K562 (cell line): ENCODE measurements around the gene AMOTL1. TPM values are rescaled to one million over a fixed set of nuclear protein-coding genes. Genes with fewer than 3 reads are reported as not detected.
"Not testable (repeated sequence)": the region's sequence is repeated elsewhere in the genome, so short reads cannot be mapped to it uniquely, and the experiment has no call there.

Source experiments
- ATAC-seq: fragments of 200-7000 bp; cut with Tn5 transposase; 3 replicates; pipeline ENCODE4 v1.9.1; 2020; ENCODE audit warnings: moderate library complexity
- BruUV-seq: library from RNA; stranded (reverse); fragments of 400-500 nt; replicated peaks from 2 replicates; lab custom pipeline; 2021; lab: Mats Ljungman, UMichigan
- CTCF ChIA-PET: fragments of 300-600 bp; formaldehyde crosslinking; extraction: SDS; loops from one replicate; lab custom pipeline; 2021; ENCODE audit warnings: low intra/inter-chr PET ratio; lab: Yijun Ruan, JAX
- POLR2A ChIA-PET: fragments of 300-600, 350-650 bp; sonication (Branson Sonifier 250); formaldehyde crosslinking; extraction: SDS; loops from one replicate; lab custom pipeline; 2021; ENCODE audit warnings: antibody characterized with exemption, inconsistent platforms; lab: Yijun Ruan, JAX
- DNase-seq, 4 experiments: peaks; one replicate each; pipeline versions ENCODE4 v3.0.0 to v3.0.0-alpha.2; 2011 to 2018; ENCODE audit warnings: low spot score in 3 of 4, mixed read lengths in 3 of 4; ENCODE audit errors: extremely low read depth in 1 of 4
- FAIRE-seq: peaks from 2 replicates; lab custom pipeline; 2011; peaks lifted over from hg19 to GRCh38; lab: Jason Lieb, UNC
- H2AFZ ChIP-seq: 2 replicates; pipeline ENCODE4 v1.6.0; 2011; ENCODE audit warnings: low read depth, low read length, control low read depth, inconsistent platforms
- H3K27ac ChIP-seq: fragments of 200-600 bp; 3 replicates; pipeline ENCODE4 v1.8.0; 2011; ENCODE audit warnings: low read depth, mild to moderate bottlenecking, control low read depth, inconsistent platforms, low read length, moderate library complexity, mixed read lengths; ENCODE audit errors: extremely low read depth
- H3K27me3 ChIP-seq, 2 experiments: fragments of 300-600 bp in 1 of 2; 2 replicates in 1 of 2; 3 replicates in 1 of 2; pipeline versions ENCODE4 v1.6.0 to v1.8.0; 2011; ENCODE audit warnings: inconsistent platforms in 2 of 2, low read length in 2 of 2, mild to moderate bottlenecking in 1 of 2, mixed read lengths in 1 of 2, moderate library complexity in 1 of 2; ENCODE audit not compliant: control insufficient read depth in 2 of 2, insufficient read depth in 2 of 2
- H3K36me3 ChIP-seq: fragments of 300-600 bp; 3 replicates; pipeline ENCODE4 v1.8.0; 2011; ENCODE audit warnings: mild to moderate bottlenecking, low read length, inconsistent platforms; ENCODE audit not compliant: control insufficient read depth, insufficient read depth
- H3K4me1 ChIP-seq, 2 experiments: fragments of 200-600 bp in 1 of 2; replicated peaks in 1 of 2; 2 replicates in 1 of 2; 3 replicates in 1 of 2; pipeline versions ENCODE4 v1.5.1 to v1.8.0; 2011; ENCODE audit warnings: inconsistent platforms in 2 of 2, low read length in 2 of 2, mild to moderate bottlenecking in 1 of 2, mixed read lengths in 1 of 2, moderate library complexity in 1 of 2; ENCODE audit not compliant: control insufficient read depth in 2 of 2, insufficient read depth in 2 of 2
- H3K4me2 ChIP-seq: 2 replicates; pipeline ENCODE4 v1.6.1; 2011; ENCODE audit warnings: low read length, control low read depth, inconsistent platforms, mixed read lengths; ENCODE audit not compliant: insufficient read depth
- H3K4me3 ChIP-seq: fragments of 200-600 bp; sonication (generic), shearing (Covaris generic); 2 replicates; pipeline ENCODE4 v1.5.1; 2016; ENCODE audit warnings: control low read depth, inconsistent platforms
- H3K79me2 ChIP-seq: fragments of 200-600 bp; 3 replicates; pipeline ENCODE4 v1.8.0; 2011; ENCODE audit warnings: low read length, inconsistent platforms; ENCODE audit not compliant: control insufficient read depth, insufficient read depth
- H3K9ac ChIP-seq, 2 experiments: 2 replicates each; pipeline versions ENCODE4 v1.6.0 to v1.6.1; 2011; ENCODE audit warnings: low read depth in 2 of 2, low read length in 2 of 2, control low read depth in 1 of 2, inconsistent platforms in 1 of 2, mild to moderate bottlenecking in 1 of 2, mixed read lengths in 1 of 2; ENCODE audit not compliant: insufficient read depth in 1 of 2
- H3K9me1 ChIP-seq: one replicate; pipeline ENCODE4 v1.6.0; 2011; ENCODE audit warnings: inconsistent platforms, mild to moderate bottlenecking, low read length, moderate library complexity; ENCODE audit not compliant: control insufficient read depth, insufficient read depth
- H3K9me3 ChIP-seq: replicated peaks from 2 replicates; pipeline ENCODE4 v1.5.1; 2011; ENCODE audit warnings: low read depth, low read length, inconsistent platforms; ENCODE audit not compliant: control insufficient read depth, insufficient read depth
- H4K20me1 ChIP-seq: replicated peaks from 2 replicates; pipeline ENCODE4 v1.6.1; 2011; ENCODE audit warnings: low read length, inconsistent platforms, mixed read lengths; ENCODE audit not compliant: control insufficient read depth, insufficient read depth
- CEBPB ChIP-seq: fragments of 450-650 bp; IDR thresholded peaks from 2 replicates; pipeline ENCODE4 v1.6.1; 2016; ENCODE audit warnings: missing genetic modification characterization, missing compliant biosample characterization
- CEBPG ChIP-seq, 3 experiments: fragments of 200-800 bp in 1 of 3; sonication (Bioruptor generic) in 1 of 3; sonication (generic) in 1 of 3; formaldehyde crosslinking in 1 of 3; IDR thresholded peaks in 2 of 3; conservative IDR thresholded peaks in 1 of 3; 2 replicates each; pipeline versions ENCODE4 v1.6.1 to v1.8.0; 2016 to 2022; ENCODE audit warnings: missing compliant biosample characterization in 2 of 3, missing genetic modification characterization in 2 of 3, mild to moderate bottlenecking in 1 of 3, missing genetic modification reagents in 1 of 3
- ELK3 ChIP-seq: fragments of 450-650 bp; formaldehyde crosslinking; IDR thresholded peaks from 2 replicates; pipeline ENCODE4 v1.4.0; 2020; ENCODE audit warnings: mild to moderate bottlenecking
- LCOR ChIP-seq: sonication (generic); formaldehyde crosslinking; IDR thresholded peaks from 2 replicates; pipeline ENCODE4 v1.8.0; 2022; ENCODE audit warnings: mild to moderate bottlenecking, missing genetic modification reagents
- RNF2 ChIP-seq: sonication (generic); IDR thresholded peaks from 2 replicates; pipeline ENCODE4 v1.6.1; 2016
- WGBS: fragments of 100-300 bp; shearing (Covaris generic); methylation state at CpG from one replicate; pipeline ENCODE4 v1.1.6; 2016; ENCODE audit warnings: low coverage, mixed read lengths; ENCODE audit not compliant: insufficient coverage; ENCODE audit errors: missing lambda C conversion rate; 5-methylcytosine and 5-hydroxymethylcytosine counted together
- in situ Hi-C: fragments of 300-500 bp; cut with MboI; formaldehyde crosslinking; loops from 4 replicates; pipeline ENCODE4 v1.15.0; 2018; ENCODE audit warnings: inconsistent platforms, mixed read lengths
- intact Hi-C: fragments of 100-400 bp; cut with micrococcal nuclease; formaldehyde crosslinking; loops from 2 replicates; pipeline ENCODE4 v1.14.2; 2022
- polyA plus RNA-seq, 8 experiments: library from polyadenylated mRNA; depleted of rRNA in 4 of 8; stranded (reverse) in 5 of 8; unstranded in 3 of 8; fragments of >200 nt; fragmentation: Nextera tagmentation in 2 of 8; fragmentation: Illumina TruSeq in 1 of 8; extraction: Ambion mirVana in 2 of 8; extraction: Trizol in 1 of 8; gene quantifications; 2 replicates each; pipeline versions ENCODE4 v1.2.1 to v1.2.3, GENCODE V29; 2011 to 2014; ENCODE audit warnings: inconsistent platforms in 1 of 8, missing spikeins in 1 of 8
- total RNA-seq, 7 experiments: library from RNA; depleted of rRNA in 6 of 7; stranded (reverse); fragments of >200 nt in 6 of 7; fragmentation: Illumina TruSeq in 2 of 7; extraction: Trizol in 2 of 7; gene quantifications; 2 replicates each; pipeline versions ENCODE4 v1.2.1 to v1.2.3, GENCODE V29; 2011 to 2021; ENCODE audit warnings: low replicate concordance in 1 of 7

Gene AMOTL1
- total and polyA plus RNA-seq, 9 of the 15 experiments (the other 6 are each of a cell fraction or from before 2014, with no cell fraction given) = 4.0 to 35.4 (median 14.0) TPM

- TF ChIP-seq RNF2 (no peak), LCOR (no peak), ELK3 (no peak)
These were observed 144.7 kb downstream of the AMOTL1 start (continued) for GRCh38 chr11:94912806-94913205.

- H3K27ac ChIP-seq; H3K9me3 ChIP-seq; H3K27me3 ChIP-seq; H3K36me3 ChIP-seq; H4K20me1 ChIP-seq; H3K4me3 ChIP-seq; H3K4me2 ChIP-seq; BruUV-seq; in situ Hi-C loops; H3K4me1 ChIP-seq; H3K79me2 ChIP-seq; POLR2A ChIA-PET; H2AFZ ChIP-seq; H3K9ac ChIP-seq; H3K9me1 ChIP-seq; CTCF ChIA-PET; DNase-seq; FAIRE-seq; ATAC-seq; TF ChIP-seq CEBPG (CRISPR knock-in tag; IDR thresholded peaks at IDR 0.05): not testable (repeated sequence)
- peak in 1 of 2 experiments; percentile 18; a peak in 1 of 4 replicates for TF ChIP-seq CEBPG (tag; conservative IDR thresholded peaks at IDR 0.05 in 1 of 2, IDR thresholded peaks at IDR 0.05 in 1 of 2)
- peak; percentile 59 for TF ChIP-seq CEBPB (tag)
- 8% methylated on average over 2 of the region's 2 CpGs for WGBS
- intact Hi-C loops = loop anchor here (10.0 kb wide), 1 partner anchor 61 kb away; the partner anchor contains the start of genes CWC15 and KDM4D
These were observed 145.7 kb downstream of the AMOTL1 start for GRCh38 chr11:94913718-94914394.
